HCT116 (cell line): ENCODE data around the gene VAT1. TPM values are rescaled to one million over a fixed set of nuclear protein-coding genes. Genes with fewer than 3 reads are reported as not detected.

Experiments used
- ATAC-seq: fragments of 200-7000 bp; cut with Tn5 transposase; 2 replicates; pipeline ENCODE4 v1.9.1; 2020; ENCODE audit warnings: mild to moderate bottlenecking, moderate library complexity
- BruUV-seq: library from RNA; stranded (reverse); fragments of 400-500 nt; replicated peaks from 2 replicates; lab custom pipeline; 2021; lab: Mats Ljungman, UMichigan
- CTCF ChIA-PET: fragments of 300-600 bp; sonication (Branson Sonifier 250); formaldehyde crosslinking; loops from one replicate; lab custom pipeline; 2021; ENCODE audit warnings: antibody characterized with exemption; lab: Charles Lee
- POLR2A ChIA-PET: fragments of 300-600, 350-600 bp; sonication (Branson Sonifier 250); formaldehyde crosslinking; loops from one replicate; lab custom pipeline; 2021; ENCODE audit warnings: antibody characterized with exemption; lab: Charles Lee
- RAD21 ChIA-PET, 2 experiments: fragments of 300-600 bp; sonication (Branson Sonifier 250); formaldehyde crosslinking; loops; one replicate each; lab custom pipeline; 2023; ENCODE audit warnings: low total read pairs in 2 of 2; ENCODE audit not compliant: uncharacterized antibody in 2 of 2, unreplicated experiment in 2 of 2, low non-redundant PET in 1 of 2; lab: Charles Lee
- DNase-seq: peaks from one replicate; pipeline ENCODE4 v3.0.0-alpha.2; 2010; ENCODE audit warnings: low read depth, low spot score
- H2AFZ ChIP-seq: fragments of 200-600 bp; shearing (Covaris generic), sonication (generic); 2 replicates; pipeline ENCODE4 v1.6.1; 2017; ENCODE audit warnings: low read depth, mixed run types, mixed read lengths, antibody characterized with exemption, low read length; ENCODE audit not compliant: poor library complexity, severe bottlenecking
- H3K27ac ChIP-seq: 2 replicates; pipeline ENCODE4 v1.5.1; 2012; ENCODE audit warnings: low read depth, low read length
- H3K27me3 ChIP-seq: fragments of 200-600 bp; sonication (generic); 2 replicates; pipeline ENCODE4 v1.6.1; 2016; ENCODE audit warnings: mixed run types, low read length, mixed read lengths; ENCODE audit not compliant: insufficient read depth
- H3K36me3 ChIP-seq, 2 experiments: fragments of 200-500 bp in 1 of 2; fragments of 200-600 bp in 1 of 2; sonication (Bioruptor generic) in 1 of 2; sonication (generic) in 1 of 2; 2 replicates each; pipeline versions ENCODE4 v1.5.1 to v1.6.1; 2014 to 2016; ENCODE audit warnings: low read length in 2 of 2, inconsistent platforms in 1 of 2, mixed read lengths in 1 of 2, mixed run types in 1 of 2; ENCODE audit not compliant: insufficient read depth in 2 of 2, control insufficient read depth in 1 of 2
- H3K4me1 ChIP-seq, 2 experiments: fragments of 200-600 bp in 1 of 2; sonication (generic) in 1 of 2; 2 replicates each; pipeline versions ENCODE4 v1.5.1 to v1.6.1; 2012 to 2017; ENCODE audit warnings: low read length in 2 of 2, inconsistent platforms in 1 of 2, mild to moderate bottlenecking in 1 of 2, mixed read lengths in 1 of 2, mixed run types in 1 of 2, moderate library complexity in 1 of 2; ENCODE audit not compliant: insufficient read depth in 2 of 2, control insufficient read depth in 1 of 2
- H3K4me2 ChIP-seq: fragments of 200-600 bp; sonication (generic); 2 replicates; pipeline ENCODE4 v1.6.1; 2017; ENCODE audit warnings: mixed run types, low read length, mixed read lengths
- H3K4me3 ChIP-seq, 2 experiments: fragments of 200-600 bp in 1 of 2; sonication (generic) in 1 of 2; replicated peaks in 1 of 2; 2 replicates each; pipeline ENCODE4 v1.5.1; 2011 to 2016; ENCODE audit warnings: low read length in 2 of 2, control low read depth in 1 of 2, low read depth in 1 of 2, mild to moderate bottlenecking in 1 of 2, mixed read lengths in 1 of 2, mixed run types in 1 of 2
- H3K79me2 ChIP-seq: fragments of 200-600 bp; sonication (generic); 2 replicates; pipeline ENCODE4 v1.6.1; 2017; ENCODE audit warnings: mild to moderate bottlenecking, mixed run types, low read length, moderate library complexity, mixed read lengths; ENCODE audit not compliant: insufficient read depth
- H3K9ac ChIP-seq: fragments of 200-600 bp; sonication (generic); 2 replicates; pipeline ENCODE4 v1.6.1; 2016; ENCODE audit warnings: low read length, mixed read lengths
- H3K9me2 ChIP-seq: fragments of 200-600 bp; sonication (generic), shearing (Covaris generic); 2 replicates; pipeline ENCODE4 v1.6.1; 2017; ENCODE audit warnings: mixed run types, mild to moderate bottlenecking, moderate library complexity; ENCODE audit not compliant: insufficient read depth
- H3K9me3 ChIP-seq, 2 experiments: fragments of 200-500 bp in 1 of 2; fragments of 200-600 bp in 1 of 2; sonication (Bioruptor generic) in 1 of 2; sonication (generic) in 1 of 2; 2 replicates each; pipeline ENCODE4 v1.6.1; 2014 to 2017; ENCODE audit warnings: low read length in 2 of 2, mixed read lengths in 2 of 2, inconsistent platforms in 1 of 2, low read depth in 1 of 2, mild to moderate bottlenecking in 1 of 2, mixed run types in 1 of 2, moderate library complexity in 1 of 2; ENCODE audit not compliant: control insufficient read depth in 1 of 2, insufficient read depth in 1 of 2
- H4K20me1 ChIP-seq: fragments of 200-600 bp; sonication (generic), shearing (Covaris generic); 2 replicates; pipeline ENCODE4 v1.6.1; 2017; ENCODE audit warnings: mixed run types, mild to moderate bottlenecking, moderate library complexity; ENCODE audit not compliant: insufficient read depth
- CEBPB ChIP-seq: IDR thresholded peaks from 2 replicates; pipeline ENCODE4 v1.6.1; 2012; ENCODE audit warnings: low read depth
- EZH2phosphoT487 ChIP-seq: fragments of 200-600 bp; IDR thresholded peaks from 2 replicates; pipeline ENCODE4 v1.6.1; 2018; ENCODE audit warnings: antibody characterized with exemption, borderline replicate concordance
- FOSL1 ChIP-seq: IDR thresholded peaks from 2 replicates; pipeline ENCODE4 v1.6.1; 2012; ENCODE audit warnings: low read depth
- JUND ChIP-seq: IDR thresholded peaks from 2 replicates; pipeline ENCODE4 v1.6.1; 2012
- POLR2A ChIP-seq: IDR thresholded peaks from 2 replicates; pipeline ENCODE4 v1.7.0; 2011; ENCODE audit warnings: borderline replicate concordance; ENCODE audit not compliant: insufficient read depth, insufficient read length; ENCODE audit errors: extremely low read depth
- SP1 ChIP-seq: IDR thresholded peaks from 2 replicates; pipeline ENCODE4 v1.6.1; 2012; ENCODE audit warnings: low read depth
- ZFX ChIP-seq: fragments of 450-650 bp; IDR thresholded peaks from 2 replicates; pipeline ENCODE4 v1.6.1; 2017
- intact Hi-C: fragments of 100-400 bp; cut with micrococcal nuclease; formaldehyde crosslinking; loops from 2 replicates; pipeline ENCODE4 v1.10.0; 2022
- total RNA-seq: library from RNA; stranded (reverse); gene quantifications from one replicate; pipeline ENCODE4 v1.2.1, GENCODE V29; 2021; ENCODE audit not compliant: unreplicated experiment

Gene VAT1
- total RNA-seq, 1 experiment from 2014 or later: 197 TPM

- Histone ChIP-seq H3K4me1 (peaks cover 8 to 12% of the 10 kb centered on the region in 2 experiments; a peak in 3 of 4 replicates), H3K79me2 (peaks cover 1% of the 10 kb centered on the region), H3K9ac (no peak overlapping the region), H3K27ac (no peak overlapping the region), H4K20me1 (no peaks in the 10 kb centered on the region), H3K4me2 (no peak overlapping the region), H3K9me2 (no peaks in the 10 kb centered on the region), H3K9me3 (no peaks in the 10 kb centered on the region), H3K27me3 (no peaks in the 10 kb centered on the region), H3K4me3 (no peak overlapping the region), H3K36me3 (no peaks in the 10 kb centered on the region), H2AFZ (no peak overlapping the region)
- ATAC-seq (no peak), DNase-seq (no peak)
- no peak for TF ChIP-seq SP1
- no peak for TF ChIP-seq FOSL1
- TF ChIP-seq ZFX: no peak
- no peak for TF ChIP-seq EZH2phosphoT487
- TF ChIP-seq JUND: no peak
- TF ChIP-seq CEBPB: peak; percentile 43; the same call in 1 of the 2 replicates
- no peak for TF ChIP-seq POLR2A
- POLR2A ChIA-PET: interaction anchor here (1.4 kb wide), 1 partner anchor 29 kb away, joined by 3 read pairs; no protein-coding TSS in a partner anchor
- no TSS peak for BruUV-seq
- intact Hi-C loops: no loop called here
- RAD21 ChIA-PET: interaction anchor here in 1 of 2 experiments (1.9 kb wide), 1 partner anchor 29 kb away, joined by 4 read pairs; the partner anchor contains the start of gene RPL27
- CTCF ChIA-PET: no interaction called here
Measured at GRCh38 chr17:42969001-42969581, 53.1 kb downstream of the VAT1 start.

- Histone ChIP-seq H3K4me2 (no peak overlapping the region), H3K9me3 (no peaks in the 10 kb centered on the region), H3K27me3 (no peaks in the 10 kb centered on the region), H3K9ac (no peak overlapping the region), H3K79me2 (peaks cover 13% of the 10 kb centered on the region), H3K4me1 (peaks cover 8 to 18% of the 10 kb centered on the region in 2 experiments; a peak in 3 of 4 replicates), H3K27ac (no peak overlapping the region), H3K9me2 (no peaks in the 10 kb centered on the region), H2AFZ (no peak overlapping the region), H4K20me1 (no peaks in the 10 kb centered on the region), H3K4me3 (no peak overlapping the region), H3K36me3 (no peaks in the 10 kb centered on the region)
- TF ChIP-seq FOSL1: no peak
- intact Hi-C loops: no loop called here
- RAD21 ChIA-PET: no interaction called here
- ATAC-seq (no peak), DNase-seq (no peak)
- POLR2A ChIA-PET: interaction anchor here (1.2 to 1.4 kb wide), 2 partner anchors 30 to 342 kb away, joined by 3 read pairs; no protein-coding TSS in a partner anchor
- BruUV-seq: no TSS peak
- CTCF ChIA-PET: no interaction called here
Measured at GRCh38 chr17:42967925-42968324, 54.3 kb downstream of the VAT1 start.

Other genes with a start within 250 kb of the VAT1 start
- 57.0 TPM for gene VPS25, start 248.9 kb downstream of the VAT1 start, total RNA-seq
- 4.5 TPM for gene WNK4, start 241.8 kb downstream of the VAT1 start, total RNA-seq
- gene COA3, start 223.7 kb downstream of the VAT1 start, total RNA-seq: 37.1 TPM
- gene CNTD1, start 223.5 kb downstream of the VAT1 start, total RNA-seq: not detected
- 84.3 TPM for gene BECN1, start 198.1 kb downstream of the VAT1 start, total RNA-seq
- 163 TPM for gene PSME3, start 189.0 kb downstream of the VAT1 start, total RNA-seq
- gene AOC2, start 177.8 kb downstream of the VAT1 start, total RNA-seq: 8.0 TPM
- gene AOC3, start 171.2 kb downstream of the VAT1 start, total RNA-seq: 5.9 TPM
- gene G6PC1, start 121.6 kb downstream of the VAT1 start, total RNA-seq: 0.10 TPM
- 65.9 TPM for gene AARSD1, start 57.9 kb downstream of the VAT1 start, total RNA-seq
- 1.7 TPM for gene PTGES3L, start 42.3 kb downstream of the VAT1 start, total RNA-seq
- 13.0 TPM for gene RUNDC1, start 41.8 kb downstream of the VAT1 start, total RNA-seq
- 1,295 TPM for gene RPL27, start 24.0 kb downstream of the VAT1 start, total RNA-seq
- gene IFI35, start 15.6 kb downstream of the VAT1 start, total RNA-seq: 14.8 TPM
- gene RND2, start 2.8 kb upstream of the VAT1 start, total RNA-seq: 0.66 TPM
- gene BRCA1, start 103.0 kb upstream of the VAT1 start, total RNA-seq: 44.1 TPM
- 60.8 TPM for gene NBR1, start 148.8 kb upstream of the VAT1 start, total RNA-seq
- 3.5 TPM for gene TMEM106A, start 189.5 kb upstream of the VAT1 start, total RNA-seq
- not detected for gene CCDC200, start 206.2 kb upstream of the VAT1 start, total RNA-seq
- gene RNU2-1, start 211.6 kb upstream of the VAT1 start, total RNA-seq: 5,800 TPM